Neural cell (in vitro differentiated cells): ENCODE data around the gene SLF2. TPM values are rescaled to one million over a fixed set of nuclear protein-coding genes. Genes with fewer than 3 reads are reported as not detected.

Source experiments
- polyA plus RNA-seq: library from polyadenylated mRNA; depleted of rRNA; stranded (reverse); fragments of >200 nt; gene quantifications from 2 replicates; pipeline ENCODE4 v1.2.3, GENCODE V29; 2014
- small RNA-seq, 3 experiments: library from RNA; depleted of rRNA; stranded (forward); fragments of <200 nt; gene quantifications; one replicate each; pipeline ENCODE3, GENCODE V24; 2012

Gene SLF2
- polyA plus RNA-seq, 1 donor from 2014 or later: 43.0 TPM

Small RNA genes within 50 kb of the gene (small RNA-seq; reads per million reads assigned to genes)
- 0 reads per million in 3 experiments for gene MIR608
- 0 to 1.2 (median 0) reads per million in 3 experiments for gene RF00019

Other genes with a start within 250 kb of the SLF2 start
- gene PAX2, start 167.4 kb upstream of the SLF2 start, polyA plus RNA-seq: not detected in 2 replicates
- 1.7 TPM in 2 replicates for gene SEMA4G, start 56.5 kb downstream of the SLF2 start, polyA plus RNA-seq
- gene MRPL43, start 74.5 kb downstream of the SLF2 start, polyA plus RNA-seq: 121 and 122 TPM in 2 replicates
- gene TWNK, start 74.6 kb downstream of the SLF2 start, polyA plus RNA-seq: 4.2 and 4.8 TPM in 2 replicates
- gene LZTS2, start 86.8 kb downstream of the SLF2 start, polyA plus RNA-seq: 40.1 and 58.4 TPM in 2 replicates
- 1.5 and 2.6 TPM in 2 replicates for gene PDZD7, start 118.2 kb downstream of the SLF2 start, polyA plus RNA-seq
- gene SFXN3, start 118.3 kb downstream of the SLF2 start, polyA plus RNA-seq: 52.1 and 56.5 TPM in 2 replicates
- gene KAZALD1, start 149.0 kb downstream of the SLF2 start, polyA plus RNA-seq: 1.2 and 1.6 TPM in 2 replicates
- not detected in 2 replicates for gene TLX1, start 218.3 kb downstream of the SLF2 start, polyA plus RNA-seq